ENCODE measurements around the gene LCN2. TPM values are rescaled to one million over a fixed set of nuclear protein-coding genes. Genes with fewer than 3 reads are reported as not detected.
A peak's percentile ranks its signal among the peaks of the same experiment; 100 is the strongest.
"Not testable (repeated sequence)": the region's sequence is repeated elsewhere in the genome, so short reads cannot be mapped to it uniquely, and the experiment has no call there.

Gene LCN2
- total RNA-seq, 1 donor from 2014 or later, result not detected

DNA sequence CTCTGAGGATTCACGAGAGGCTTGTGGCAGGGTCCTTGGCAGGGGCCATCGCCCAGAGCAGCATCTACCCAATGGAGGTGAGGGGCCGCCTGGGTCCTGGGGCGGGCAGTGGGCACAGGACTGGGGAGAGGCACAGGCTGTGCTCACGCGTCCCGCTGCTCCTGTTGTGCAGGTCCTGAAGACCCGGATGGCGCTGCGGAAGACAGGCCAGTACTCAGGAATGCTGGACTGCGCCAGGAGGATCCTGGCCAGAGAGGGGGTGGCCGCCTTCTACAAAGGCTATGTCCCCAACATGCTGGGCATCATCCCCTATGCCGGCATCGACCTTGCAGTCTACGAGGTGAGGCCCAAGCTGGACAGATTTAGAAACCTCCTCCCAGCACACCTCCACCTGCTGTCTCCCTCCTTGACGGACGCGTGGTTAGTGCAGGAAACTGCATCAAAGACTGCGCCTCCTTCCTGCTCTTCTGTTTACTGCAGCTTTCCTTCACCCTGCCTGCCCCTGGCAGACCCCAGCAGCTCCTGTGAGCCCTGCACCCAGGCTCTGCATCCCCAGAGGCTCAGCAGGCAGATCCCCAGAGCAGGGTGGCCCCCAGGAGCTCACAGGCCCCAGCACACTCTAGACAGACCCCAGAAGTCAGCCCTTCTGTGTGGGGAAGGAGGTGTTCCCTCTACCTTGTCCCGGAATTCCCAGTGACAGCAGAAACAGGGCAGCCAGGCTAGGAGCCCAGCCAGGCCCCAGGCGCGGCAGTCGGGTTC, 42.9 kb upstream of the LCN2 start:
- Histone ChIP-seq H3K36me3 (peaks cover 65 to 83% of the 10 kb centered on the region in 2 donors), H3K4me1 (peaks cover 0 to 2% of the 10 kb centered on the region in 2 donors), H3K4me3 (no peak overlapping the region), H3K27ac (no peak overlapping the region), H3K9me3 (no peaks in the 10 kb centered on the region), H3K27me3 (no peaks in the 10 kb centered on the region)
- TF ChIP-seq, protein P1, sequence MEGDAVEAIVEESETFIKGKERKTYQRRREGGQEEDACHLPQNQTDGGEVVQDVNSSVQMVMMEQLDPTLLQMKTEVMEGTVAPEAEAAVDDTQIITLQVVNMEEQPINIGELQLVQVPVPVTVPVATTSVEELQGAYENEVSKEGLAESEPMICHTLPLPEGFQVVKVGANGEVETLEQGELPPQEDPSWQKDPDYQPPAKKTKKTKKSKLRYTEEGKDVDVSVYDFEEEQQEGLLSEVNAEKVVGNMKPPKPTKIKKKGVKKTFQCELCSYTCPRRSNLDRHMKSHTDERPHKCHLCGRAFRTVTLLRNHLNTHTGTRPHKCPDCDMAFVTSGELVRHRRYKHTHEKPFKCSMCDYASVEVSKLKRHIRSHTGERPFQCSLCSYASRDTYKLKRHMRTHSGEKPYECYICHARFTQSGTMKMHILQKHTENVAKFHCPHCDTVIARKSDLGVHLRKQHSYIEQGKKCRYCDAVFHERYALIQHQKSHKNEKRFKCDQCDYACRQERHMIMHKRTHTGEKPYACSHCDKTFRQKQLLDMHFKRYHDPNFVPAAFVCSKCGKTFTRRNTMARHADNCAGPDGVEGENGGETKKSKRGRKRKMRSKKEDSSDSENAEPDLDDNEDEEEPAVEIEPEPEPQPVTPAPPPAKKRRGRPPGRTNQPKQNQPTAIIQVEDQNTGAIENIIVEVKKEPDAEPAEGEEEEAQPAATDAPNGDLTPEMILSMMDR (IDR thresholded peaks at IDR 0.05), result no peak
- no peak for DNase-seq (ENCODE audit: low spot score in 2 of 2)
- intact Hi-C loops (cut with DNase I), result no loop called here

DNA sequence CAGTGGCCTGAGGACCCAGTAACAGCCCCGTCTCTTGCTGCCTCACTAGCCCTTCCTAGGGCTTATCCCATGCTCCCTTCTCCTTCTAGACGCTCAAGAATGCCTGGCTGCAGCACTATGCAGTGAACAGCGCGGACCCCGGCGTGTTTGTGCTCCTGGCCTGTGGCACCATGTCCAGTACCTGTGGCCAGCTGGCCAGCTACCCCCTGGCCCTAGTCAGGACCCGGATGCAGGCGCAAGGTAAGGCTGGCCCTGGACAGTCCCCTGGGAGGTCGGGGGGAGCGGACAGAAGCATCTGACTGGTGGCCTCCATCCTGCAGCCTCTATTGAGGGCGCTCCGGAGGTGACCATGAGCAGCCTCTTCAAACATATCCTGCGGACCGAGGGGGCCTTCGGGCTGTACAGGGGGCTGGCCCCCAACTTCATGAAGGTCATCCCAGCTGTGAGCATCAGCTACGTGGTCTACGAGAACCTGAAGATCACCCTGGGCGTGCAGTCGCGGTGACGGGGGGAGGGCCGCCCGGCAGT, 42.2 kb upstream of the LCN2 start:
- intact Hi-C loops (cut with DNase I), result no loop called here
- H3K27ac ChIP-seq, result no peak overlapping the region
- H3K4me3 ChIP-seq, result no peak overlapping the region
- TF ChIP-seq, protein P1 (IDR thresholded peaks at IDR 0.05), result no peak
- DNase-seq (ENCODE audit: low spot score in 2 of 2), result no peak
- H3K4me1 ChIP-seq, result no peaks in the 10 kb centered on the region
- no peaks in the 10 kb centered on the region for H3K9me3 ChIP-seq
- peaks cover 59 to 77% of the 10 kb centered on the region in 2 donors for H3K36me3 ChIP-seq
- H3K27me3 ChIP-seq, result no peaks in the 10 kb centered on the region

DNA sequence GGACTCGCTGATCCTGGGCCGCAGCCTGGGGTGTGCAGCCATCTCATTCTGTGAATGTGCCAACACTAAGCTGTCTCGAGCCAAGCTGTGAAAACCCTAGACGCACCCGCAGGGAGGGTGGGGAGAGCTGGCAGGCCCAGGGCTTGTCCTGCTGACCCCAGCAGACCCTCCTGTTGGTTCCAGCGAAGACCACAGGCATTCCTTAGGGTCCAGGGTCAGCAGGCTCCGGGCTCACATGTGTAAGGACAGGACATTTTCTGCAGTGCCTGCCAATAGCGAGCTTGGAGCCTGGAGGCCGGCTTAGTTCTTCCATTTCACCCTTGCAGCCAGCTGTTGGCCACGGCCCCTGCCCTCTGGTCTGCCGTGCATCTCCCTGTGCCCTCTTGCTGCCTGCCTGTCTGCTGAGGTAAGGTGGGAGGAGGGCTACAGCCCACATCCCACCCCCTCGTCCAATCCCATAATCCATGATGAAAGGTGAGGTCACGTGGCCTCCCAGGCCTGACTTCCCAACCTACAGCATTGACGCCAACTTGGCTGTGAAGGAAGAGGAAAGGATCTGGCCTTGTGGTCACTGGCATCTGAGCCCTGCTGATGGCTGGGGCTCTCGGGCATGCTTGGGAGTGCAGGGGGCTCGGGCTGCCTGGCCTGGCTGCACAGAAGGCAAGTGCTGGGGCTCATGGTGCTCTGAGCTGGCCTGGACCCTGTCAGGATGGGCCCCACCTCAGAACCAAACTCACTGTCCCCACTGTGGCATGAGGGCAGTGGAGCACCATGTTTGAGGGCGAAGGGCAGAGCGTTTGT, 41.6 kb upstream of the LCN2 start:
- TF ChIP-seq, protein P1 (IDR thresholded peaks at IDR 0.05), result no peak

DNA sequence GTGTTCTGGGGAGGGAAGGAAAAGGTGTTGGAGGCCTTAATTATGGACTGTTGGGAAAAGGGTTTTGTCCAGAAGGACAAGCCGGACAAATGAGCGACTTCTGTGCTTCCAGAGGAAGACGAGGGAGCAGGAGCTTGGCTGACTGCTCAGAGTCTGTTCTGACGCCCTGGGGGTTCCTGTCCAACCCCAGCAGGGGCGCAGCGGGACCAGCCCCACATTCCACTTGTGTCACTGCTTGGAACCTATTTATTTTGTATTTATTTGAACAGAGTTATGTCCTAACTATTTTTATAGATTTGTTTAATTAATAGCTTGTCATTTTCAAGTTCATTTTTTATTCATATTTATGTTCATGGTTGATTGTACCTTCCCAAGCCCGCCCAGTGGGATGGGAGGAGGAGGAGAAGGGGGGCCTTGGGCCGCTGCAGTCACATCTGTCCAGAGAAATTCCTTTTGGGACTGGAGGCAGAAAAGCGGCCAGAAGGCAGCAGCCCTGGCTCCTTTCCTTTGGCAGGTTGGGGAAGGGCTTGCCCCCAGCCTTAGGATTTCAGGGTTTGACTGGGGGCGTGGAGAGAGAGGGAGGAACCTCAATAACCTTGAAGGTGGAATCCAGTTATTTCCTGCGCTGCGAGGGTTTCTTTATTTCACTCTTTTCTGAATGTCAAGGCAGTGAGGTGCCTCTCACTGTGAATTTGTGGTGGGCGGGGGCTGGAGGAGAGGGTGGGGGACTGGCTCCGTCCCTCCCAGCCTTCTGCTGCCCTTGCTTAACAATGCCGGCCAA, 40.8 kb upstream of the LCN2 start:
- intact Hi-C loops (cut with DNase I), result no loop called here
- TF ChIP-seq, protein P1 (IDR thresholded peaks at IDR 0.05), result no peak
- no peak overlapping the region for H3K4me3 ChIP-seq
- DNase-seq (ENCODE audit: low spot score in 2 of 2), result no peak
- peaks cover 45 to 62% of the 10 kb centered on the region in 2 donors for H3K36me3 ChIP-seq
- no peak overlapping the region for H3K27ac ChIP-seq
- H3K9me3 ChIP-seq, result no peaks in the 10 kb centered on the region
- no peaks in the 10 kb centered on the region for H3K4me1 ChIP-seq
- H3K27me3 ChIP-seq, result no peaks in the 10 kb centered on the region

More for the DNA sequence above, 41.6 kb upstream of the LCN2 start:
- Histone ChIP-seq H3K27ac (peak overlapping the region in 1 of 2 donors; percentile 2), H3K4me1 (no peaks in the 10 kb centered on the region), H3K36me3 (peaks cover 52 to 70% of the 10 kb centered on the region in 2 donors), H3K27me3 (no peaks in the 10 kb centered on the region), H3K4me3 (no peak overlapping the region), H3K9me3 (no peaks in the 10 kb centered on the region)
- intact Hi-C loops (cut with DNase I), result no loop called here
- DNase-seq (ENCODE audit: low spot score in 2 of 2), result no peak

DNA sequence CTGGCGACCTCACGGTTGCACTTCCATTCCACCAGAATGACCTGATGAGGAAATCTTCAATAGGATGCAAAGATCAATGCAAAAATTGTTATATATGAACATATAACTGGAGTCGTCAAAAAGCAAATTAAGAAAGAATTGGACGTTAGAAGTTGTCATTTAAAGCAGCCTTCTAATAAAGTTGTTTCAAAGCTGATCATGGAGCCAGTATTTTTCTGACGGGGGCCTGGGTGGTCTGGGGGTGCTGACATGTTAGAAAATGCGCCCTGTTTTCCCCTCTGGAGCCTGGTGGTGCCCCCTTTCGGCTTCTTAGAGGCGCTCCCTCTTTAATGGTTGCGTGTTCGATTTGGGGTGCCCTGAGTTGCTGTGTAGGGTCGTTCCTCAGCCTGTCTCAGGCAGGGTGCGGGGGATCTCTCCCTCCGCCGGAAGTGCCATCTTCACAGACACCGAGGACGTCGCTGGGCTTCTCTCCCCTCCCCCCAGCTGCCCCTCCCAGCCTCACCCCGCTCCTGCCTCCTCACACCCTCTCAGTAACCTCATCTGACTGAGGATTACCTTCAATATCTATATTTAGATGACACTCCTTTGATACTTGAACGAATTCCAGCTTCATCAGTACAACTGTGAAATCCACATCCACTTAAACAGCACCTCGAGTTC, 40.1 kb upstream of the LCN2 start:
- intact Hi-C loops (cut with DNase I), result no loop called here
- no peak for DNase-seq (ENCODE audit: low spot score in 2 of 2)

DNA sequence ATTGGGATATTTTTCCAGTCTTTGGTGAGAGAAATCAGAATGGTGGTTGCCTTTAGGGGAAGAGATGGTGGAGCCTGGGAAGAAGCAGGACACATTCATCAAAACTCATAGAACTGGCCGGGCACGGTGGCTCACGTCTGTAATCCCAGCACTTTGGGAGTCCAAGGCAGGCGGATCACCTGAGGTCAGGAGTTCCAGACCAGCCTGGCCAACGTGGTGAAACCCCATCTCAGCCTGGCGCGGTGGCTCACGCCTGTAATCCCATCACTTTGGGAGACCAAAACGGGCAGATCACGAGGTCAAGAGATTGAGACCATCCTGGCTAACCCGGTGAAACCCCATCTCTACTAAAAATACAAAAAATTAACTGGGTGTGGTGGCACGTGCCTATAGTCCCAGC, 37.5 kb upstream of the LCN2 start:
- DNase-seq (ENCODE audit: low spot score in 2 of 2); intact Hi-C loops (cut with DNase I); H3K27ac ChIP-seq; H3K4me1 ChIP-seq; H3K9me3 ChIP-seq; H3K27me3 ChIP-seq; H3K4me3 ChIP-seq: not testable (repeated sequence)
- H3K36me3 ChIP-seq, result peaks cover 26 to 37% of the 10 kb centered on the region in 2 donors

More for the DNA sequence above, 40.1 kb upstream of the LCN2 start:
- no peaks in the 10 kb centered on the region for H3K27me3 ChIP-seq
- H3K9me3 ChIP-seq, result no peaks in the 10 kb centered on the region
- no peak overlapping the region for H3K27ac ChIP-seq
- TF ChIP-seq, protein P1 (IDR thresholded peaks at IDR 0.05), result no peak
- peaks cover 42 to 61% of the 10 kb centered on the region in 2 donors for H3K36me3 ChIP-seq
- no peak overlapping the region for H3K4me3 ChIP-seq
- no peaks in the 10 kb centered on the region for H3K4me1 ChIP-seq
